ENCODE measurements around the gene KNDC1.

Gene KNDC1

DNA sequence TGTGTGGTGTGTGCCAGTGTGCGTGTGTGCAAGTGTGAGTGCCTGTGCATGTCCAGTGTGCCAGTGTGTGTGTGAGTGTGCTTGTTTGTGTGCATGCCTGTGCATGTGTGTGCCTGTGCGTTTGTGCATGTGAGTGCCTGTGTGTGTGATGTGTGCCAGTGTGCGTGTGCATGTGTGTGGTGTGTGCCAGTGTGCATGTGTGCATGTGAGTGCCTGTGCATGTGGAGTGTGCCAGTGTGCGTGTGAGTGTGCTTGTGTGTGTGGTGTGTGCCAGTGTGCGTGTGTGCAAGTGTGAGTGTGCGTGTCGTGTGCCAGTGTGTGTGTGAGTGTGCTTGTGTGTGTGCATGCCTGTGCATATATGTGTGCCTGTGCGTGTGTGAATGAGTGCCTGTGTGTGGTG lies 38.5 kb upstream of the KNDC1 start:
- no peak for TF ChIP-seq JUND (IDR thresholded peaks at IDR 0.05; ENCODE audit: low read depth)
- in situ Hi-C loops (cut with HindIII; ENCODE audit: low pct_unique_long_range_greater_than_20kb, low sequenced_read_pairs), result no loop called here
- DNase-seq (ENCODE audit: low read depth in 1 of 2, low spot score in 1 of 2), result no peak

DNA sequence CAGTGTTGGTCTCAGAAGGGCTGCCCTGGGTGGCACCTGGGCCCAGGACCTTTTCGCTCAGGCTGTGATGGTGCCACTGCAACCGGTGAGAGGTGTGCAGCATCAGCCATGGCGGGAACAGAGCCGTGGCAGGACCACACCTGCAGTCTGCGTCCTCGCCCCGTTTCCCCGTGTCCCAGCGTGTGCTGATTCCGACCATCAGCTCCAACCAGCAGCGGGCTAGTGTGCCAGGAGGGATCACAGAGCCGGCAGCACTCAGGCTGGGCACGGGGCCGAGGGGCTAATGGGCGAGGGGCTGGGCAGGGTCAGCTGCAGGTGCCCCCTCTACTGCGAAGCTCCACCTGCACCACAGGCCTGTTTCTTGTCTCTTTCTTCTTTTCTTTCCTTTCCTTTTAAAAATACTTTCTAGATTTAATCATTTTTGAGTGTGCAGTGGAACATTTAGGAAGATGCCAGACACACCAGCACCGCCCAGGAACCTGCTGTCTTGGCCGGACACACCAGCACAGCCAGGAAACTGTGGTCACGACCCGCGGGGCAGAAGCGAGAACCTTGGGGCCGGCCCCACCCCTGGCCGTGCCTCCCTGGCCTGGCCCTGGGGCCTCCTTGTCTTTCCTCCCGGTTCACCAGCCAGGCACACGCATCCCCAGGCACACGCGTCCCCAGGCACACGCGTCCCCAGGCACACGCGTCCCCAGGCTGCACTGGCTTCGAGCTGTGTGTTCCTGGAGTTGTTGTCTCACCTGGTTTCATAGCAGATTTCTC lies 37.7 kb upstream of the KNDC1 start:
- TF ChIP-seq JUND (IDR thresholded peaks at IDR 0.05; ENCODE audit: low read depth), result no peak
- in situ Hi-C loops (cut with HindIII; ENCODE audit: low pct_unique_long_range_greater_than_20kb, low sequenced_read_pairs), result no loop called here
- no peak for DNase-seq (ENCODE audit: low read depth in 1 of 2, low spot score in 1 of 2)

DNA sequence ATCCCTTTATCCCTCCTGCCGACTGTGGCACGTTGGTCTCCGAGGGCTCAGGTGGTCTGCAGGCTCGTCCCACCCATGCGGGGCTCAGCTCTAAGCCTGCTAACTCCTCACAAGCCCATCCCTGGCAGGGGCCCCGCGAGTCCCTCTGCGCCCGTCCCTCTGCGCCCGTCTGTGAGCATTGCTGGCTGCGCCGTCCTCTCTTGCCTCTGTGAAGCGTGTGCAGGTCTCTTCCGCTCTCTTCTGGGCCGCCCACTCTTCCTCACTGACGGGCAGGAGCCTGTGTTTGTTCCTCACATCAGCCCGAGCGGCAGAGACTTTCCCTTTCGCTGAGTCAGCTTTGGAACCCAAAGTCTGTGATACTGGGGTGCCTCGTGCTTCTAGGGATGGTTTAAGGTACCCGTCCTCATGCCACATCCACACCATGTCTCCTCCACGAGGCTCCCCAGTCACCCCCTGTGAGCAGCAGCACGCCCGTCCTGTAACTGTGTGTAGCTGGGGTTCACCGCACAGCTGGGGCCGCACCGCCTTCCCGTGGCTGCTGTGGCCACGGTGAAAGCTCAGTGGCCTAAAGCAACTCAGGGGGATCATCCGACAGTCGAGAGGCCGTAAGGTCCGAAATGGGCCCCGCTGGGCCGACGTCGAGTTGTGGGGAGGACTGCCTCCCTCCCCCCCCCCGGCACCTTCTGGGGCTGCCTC lies 36.8 kb upstream of the KNDC1 start:
- TF ChIP-seq JUND (IDR thresholded peaks at IDR 0.05; ENCODE audit: low read depth), result no peak
- in situ Hi-C loops (cut with HindIII; ENCODE audit: low pct_unique_long_range_greater_than_20kb, low sequenced_read_pairs), result no loop called here
- no peak for DNase-seq (ENCODE audit: low read depth in 1 of 2, low spot score in 1 of 2)

DNA sequence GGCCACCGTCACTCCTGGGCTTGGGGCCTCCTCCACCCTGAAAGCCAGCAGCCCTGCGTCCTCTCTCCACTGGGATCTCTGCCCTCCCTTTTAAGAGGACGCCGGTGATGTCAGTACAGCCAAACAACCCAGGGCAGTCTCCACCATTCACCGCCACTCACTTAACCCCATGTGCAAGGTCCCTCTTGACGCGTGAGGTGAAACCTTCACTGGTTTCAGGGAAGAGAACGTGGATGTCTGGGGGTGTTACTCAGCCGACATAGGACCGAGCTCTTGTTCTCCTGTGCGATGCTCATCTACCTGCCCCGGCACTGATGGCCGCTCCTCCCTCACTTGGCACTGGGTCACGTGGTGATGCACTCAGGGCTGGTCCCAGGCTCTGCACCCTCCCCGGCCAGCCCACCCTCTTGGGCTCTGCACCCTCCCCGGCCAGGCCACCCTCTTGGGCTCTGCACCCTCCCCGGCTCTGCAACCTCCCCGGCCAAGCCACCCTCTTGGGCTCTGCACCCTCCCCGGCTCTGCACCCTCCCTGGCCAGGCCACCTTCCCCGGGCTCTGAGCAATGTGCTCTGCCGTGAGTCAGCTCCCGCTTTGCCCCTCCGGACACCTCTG lies 36.2 kb upstream of the KNDC1 start:
- DNase-seq (ENCODE audit: low read depth in 1 of 2, low spot score in 1 of 2), result no peak
- in situ Hi-C loops (cut with HindIII; ENCODE audit: low pct_unique_long_range_greater_than_20kb, low sequenced_read_pairs), result no loop called here
- no peak for TF ChIP-seq JUND (IDR thresholded peaks at IDR 0.05; ENCODE audit: low read depth)

DNA sequence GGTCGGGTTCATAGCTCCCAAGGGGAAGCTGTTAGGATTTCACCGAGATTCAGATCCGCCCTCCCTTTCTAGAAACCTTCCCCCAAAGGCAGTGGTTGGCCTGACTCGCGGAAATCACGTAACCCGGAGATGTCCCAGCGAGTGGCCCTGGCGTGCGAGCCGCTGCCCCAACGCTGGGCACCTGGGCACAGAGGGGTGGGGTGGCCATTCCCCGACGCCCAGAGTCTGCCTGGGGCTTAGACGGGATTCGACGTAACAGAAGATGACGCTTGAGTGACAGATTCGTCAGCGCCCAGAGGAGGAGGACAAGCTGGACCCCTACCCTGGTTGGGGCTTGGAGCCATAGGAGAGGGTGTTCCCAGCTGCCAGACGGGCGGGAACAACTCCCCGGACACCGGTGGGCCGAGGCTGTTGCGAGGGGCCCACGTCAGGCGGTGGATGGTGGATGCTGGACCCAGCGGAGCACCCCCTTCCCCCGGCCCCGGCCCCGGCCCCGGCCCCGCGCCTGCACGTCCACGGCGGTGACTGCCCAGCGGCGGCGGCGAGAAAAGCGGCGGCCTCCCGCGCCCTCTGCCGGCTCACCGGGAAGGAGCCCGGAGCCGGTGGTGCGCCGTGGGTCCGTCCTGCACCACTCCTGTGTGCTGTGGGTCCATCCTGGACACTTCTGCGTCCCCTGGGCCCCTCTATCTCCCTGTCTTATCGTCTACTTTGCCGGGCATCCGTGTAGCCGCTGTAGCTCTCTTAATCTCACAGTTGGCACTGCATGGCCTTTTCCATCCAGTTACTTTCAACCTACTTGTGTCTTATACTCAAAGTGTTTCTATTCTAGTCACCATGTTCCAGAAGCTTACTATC lies 35.4 kb upstream of the KNDC1 start:
- TF ChIP-seq JUND (IDR thresholded peaks at IDR 0.05; ENCODE audit: low read depth), result no peak
- in situ Hi-C loops (cut with HindIII; ENCODE audit: low pct_unique_long_range_greater_than_20kb, low sequenced_read_pairs), result no loop called here
- DNase-seq (ENCODE audit: low read depth in 1 of 2, low spot score in 1 of 2), result peak; percentile 45 to 76

DNA sequence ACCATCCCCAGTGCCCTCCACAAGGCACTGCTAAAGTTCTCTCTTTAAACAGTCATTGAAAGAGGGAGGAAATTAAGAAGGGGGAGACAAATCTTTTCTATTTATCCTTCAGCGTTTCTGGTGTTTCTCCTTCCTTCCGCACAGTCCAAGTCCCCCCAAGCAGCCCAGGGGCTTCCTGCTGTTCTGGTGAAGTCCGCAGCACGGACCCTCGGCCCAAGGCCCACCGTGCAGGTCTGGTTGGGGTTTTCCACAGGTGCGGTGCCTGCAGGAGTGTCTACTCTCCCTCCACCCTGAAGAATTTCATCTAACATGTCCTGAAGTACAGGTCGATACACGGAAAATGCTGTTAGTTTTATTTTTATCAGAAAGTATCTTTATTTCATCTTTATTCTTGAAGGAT lies 34.1 kb upstream of the KNDC1 start:
- no peak for DNase-seq (ENCODE audit: low read depth in 1 of 2, low spot score in 1 of 2)
- TF ChIP-seq JUND (IDR thresholded peaks at IDR 0.05; ENCODE audit: low read depth), result no peak
- in situ Hi-C loops (cut with HindIII; ENCODE audit: low pct_unique_long_range_greater_than_20kb, low sequenced_read_pairs), result no loop called here

DNA sequence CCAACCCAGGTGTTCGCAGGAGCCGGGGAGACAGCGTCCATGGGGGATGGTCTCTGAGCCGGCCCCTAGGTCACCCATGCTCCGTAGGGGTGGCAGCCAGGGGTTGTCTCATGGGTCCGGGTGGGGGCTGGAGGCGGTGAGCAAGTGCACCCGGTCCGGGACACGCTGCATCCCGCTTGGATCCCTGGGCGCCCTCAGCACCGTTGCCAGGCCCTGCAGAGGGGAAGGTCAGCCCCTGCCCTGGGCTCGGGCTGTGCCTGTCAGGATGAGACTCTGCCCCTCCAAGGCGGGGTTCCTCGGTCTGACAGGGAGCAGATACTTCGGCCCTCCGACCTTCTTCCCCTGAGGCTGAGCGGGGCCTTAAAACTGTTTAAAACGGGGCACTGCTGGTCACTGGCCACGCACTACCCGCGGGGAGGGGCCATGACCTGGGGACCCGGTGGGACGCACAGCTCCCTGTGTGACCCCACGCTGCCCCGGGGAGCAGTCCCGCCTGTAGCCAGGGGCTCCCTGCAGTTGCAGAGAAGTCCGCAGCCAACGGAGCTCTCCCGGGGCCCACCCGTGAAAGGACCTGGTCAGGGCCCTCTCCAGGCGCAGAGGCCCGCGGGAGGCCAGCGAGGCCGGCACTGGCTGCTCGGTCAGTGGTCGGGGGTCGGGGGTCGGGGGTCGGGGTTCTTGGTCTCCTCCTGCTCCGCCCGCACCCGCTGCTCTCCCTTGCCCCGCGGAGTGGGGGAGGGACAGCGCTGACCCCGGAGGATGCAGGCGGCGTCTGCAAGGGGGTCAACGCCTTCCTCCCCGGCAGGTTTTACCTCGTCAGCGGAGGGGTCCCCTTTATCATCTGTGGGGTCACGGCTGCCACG lies 33.4 kb upstream of the KNDC1 start:
- no peak for TF ChIP-seq JUND (IDR thresholded peaks at IDR 0.05; ENCODE audit: low read depth)

DNA sequence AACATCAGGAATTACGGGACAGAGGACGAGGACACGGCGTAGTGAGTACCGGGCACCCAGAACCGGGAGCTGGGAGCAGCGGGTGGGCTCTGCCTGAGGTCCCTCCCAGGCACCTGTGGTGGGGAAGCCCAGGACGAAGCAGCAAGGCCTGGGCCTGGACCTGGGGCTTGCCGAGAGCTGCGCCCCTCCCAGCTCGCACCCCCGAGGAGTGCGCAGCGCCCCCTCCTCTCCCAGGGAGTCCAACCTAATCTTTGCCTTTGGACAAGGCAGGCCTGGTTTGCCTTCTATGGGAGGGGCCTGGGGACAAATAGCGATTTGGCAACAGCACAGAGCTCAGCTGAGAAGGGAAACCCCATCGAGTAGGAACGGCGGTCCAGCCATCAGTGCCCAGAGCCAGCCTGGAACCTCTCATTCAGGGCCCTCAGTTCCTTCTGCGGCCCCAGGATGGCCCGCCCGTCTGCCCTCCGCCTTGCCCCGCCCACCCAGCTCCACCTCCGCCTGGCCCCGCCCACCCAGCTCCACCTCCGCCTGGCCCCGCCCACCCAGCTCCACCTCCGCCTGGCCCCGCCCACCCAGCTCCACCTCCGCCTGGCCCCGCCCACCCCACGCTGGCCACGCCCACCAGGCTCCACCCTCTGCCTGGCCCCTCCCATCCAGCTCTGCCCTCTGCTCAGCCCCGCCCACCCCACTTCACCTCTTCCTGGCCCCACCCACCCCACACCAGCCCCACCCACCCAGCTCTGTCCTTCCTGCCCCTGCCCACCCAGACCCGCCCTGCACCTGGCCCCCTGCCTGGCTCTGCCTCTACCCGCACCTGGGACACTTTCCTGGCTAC lies 32.5 kb upstream of the KNDC1 start:
- DNase-seq (ENCODE audit: low read depth in 1 of 2, low spot score in 1 of 2), result peak in 1 of 2 experiments; percentile 73
- TF ChIP-seq JUND (IDR thresholded peaks at IDR 0.05; ENCODE audit: low read depth), result no peak
- in situ Hi-C loops (cut with HindIII; ENCODE audit: low pct_unique_long_range_greater_than_20kb, low sequenced_read_pairs), result no loop called here

More for the DNA sequence above, 33.4 kb upstream of the KNDC1 start:
- in situ Hi-C loops (cut with HindIII; ENCODE audit: low pct_unique_long_range_greater_than_20kb, low sequenced_read_pairs), result no loop called here
- DNase-seq (ENCODE audit: low read depth in 1 of 2, low spot score in 1 of 2), result no peak

DNA sequence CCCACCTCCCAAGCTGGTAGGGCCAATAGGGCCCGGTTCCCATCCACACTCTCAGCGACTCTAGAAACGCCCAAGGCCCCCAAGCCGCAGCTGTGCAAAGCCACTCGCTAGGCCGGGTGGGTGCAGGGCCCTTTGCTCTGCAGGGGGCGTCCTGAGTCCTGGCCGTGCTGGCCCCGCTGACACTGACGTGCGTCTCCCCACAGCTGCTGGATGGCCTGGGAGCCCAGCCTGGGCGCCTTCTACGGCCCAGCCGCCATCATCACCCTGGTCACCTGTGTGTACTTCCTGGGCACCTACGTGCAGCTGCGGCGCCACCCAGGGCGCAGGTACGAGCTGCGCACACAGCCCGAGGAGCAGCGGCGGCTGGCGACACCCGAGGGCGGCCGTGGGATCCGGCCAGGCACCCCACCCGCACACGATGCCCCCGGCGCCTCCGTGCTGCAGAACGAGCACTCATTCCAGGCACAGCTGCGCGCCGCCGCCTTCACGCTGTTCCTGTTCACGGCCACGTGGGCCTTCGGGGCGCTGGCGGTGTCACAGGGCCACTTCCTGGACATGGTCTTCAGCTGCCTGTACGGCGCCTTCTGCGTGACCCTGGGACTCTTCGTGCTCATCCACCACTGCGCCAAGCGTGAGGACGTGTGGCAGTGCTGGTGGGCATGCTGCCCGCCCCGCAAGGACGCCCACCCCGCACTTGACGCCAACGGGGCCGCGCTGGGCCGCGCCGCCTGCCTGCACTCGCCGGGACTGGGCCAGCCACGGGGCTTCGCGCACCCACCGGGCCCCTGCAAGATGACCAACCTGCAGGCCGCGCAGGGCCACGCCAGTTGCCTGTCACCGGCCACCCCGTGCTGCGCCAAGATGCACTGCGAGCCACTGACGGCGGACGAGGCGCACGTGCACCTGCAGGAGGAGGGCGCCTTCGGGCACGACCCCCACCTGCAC lies 31.6 kb upstream of the KNDC1 start:
- no peak for TF ChIP-seq JUND (IDR thresholded peaks at IDR 0.05; ENCODE audit: low read depth)
- DNase-seq (ENCODE audit: low read depth in 1 of 2, low spot score in 1 of 2), result no peak
- in situ Hi-C loops (cut with HindIII; ENCODE audit: low pct_unique_long_range_greater_than_20kb, low sequenced_read_pairs), result no loop called here
